Right lobe of liver (tissue), 6 donors: ENCODE data around the gene METTL26. TPM values are rescaled to one million over a fixed set of nuclear protein-coding genes. Genes with fewer than 3 reads are reported as not detected.
A peak's percentile ranks its signal among the peaks of the same experiment; 100 is the strongest.

ENCODE experiments used
- ATAC-seq, 4 donors: fragments of 200-7000 bp; cut with Tn5 transposase; one replicate each; pipeline ENCODE4 v1.9.1; 2020; ENCODE audit warnings: mild to moderate bottlenecking in 4 of 4, moderate library complexity in 4 of 4
- DNase-seq, 3 donors: peaks; one replicate each; pipeline ENCODE4 v3.0.0-alpha.2; 2020
- H3K27ac ChIP-seq, 3 donors: fragments of 200-600 bp; one replicate each; pipeline ENCODE4 v1.8.0; 2022
- H3K27me3 ChIP-seq, 2 donors: fragments of 200-600 bp; one replicate each; pipeline ENCODE4 v1.8.0; 2022
- H3K36me3 ChIP-seq, 4 donors: fragments of 200-600 bp; sonication (generic) in 1 of 4; one replicate each; pipeline versions ENCODE4 v1.5.1 to v1.8.0; 2017 to 2022; ENCODE audit warnings: control low read depth in 1 of 4
- H3K4me1 ChIP-seq, 4 donors: fragments of 200-600 bp; sonication (generic) in 1 of 4; one replicate each; pipeline versions ENCODE4 v1.5.1 to v1.8.0; 2017 to 2022; ENCODE audit warnings: control low read depth in 1 of 4
- H3K4me3 ChIP-seq, 3 donors: fragments of 200-600 bp; one replicate each; pipeline ENCODE4 v1.8.0; 2022
- H3K9me3 ChIP-seq, 4 donors: fragments of 200-600 bp; sonication (generic) in 1 of 4; one replicate each; pipeline versions ENCODE4 v1.5.1 to v1.8.0; 2017 to 2022; ENCODE audit warnings: control low read depth in 1 of 4
- POLR2A ChIP-seq: fragments of 450-650 bp; IDR thresholded peaks from one replicate; pipeline ENCODE4 v1.6.1; 2017; ENCODE audit warnings: antibody characterized with exemption, mild to moderate bottlenecking
- WGBS: methylation state at CpG from one replicate; pipeline ENCODE4 v1.1.6; 2018; ENCODE audit warnings: low coverage, low lambda C conversion rate; ENCODE audit not compliant: insufficient coverage; ENCODE audit errors: missing lambda C conversion rate; 5-methylcytosine and 5-hydroxymethylcytosine counted together
- intact Hi-C, 2 donors: fragments of 100-400 bp; cut with DNase I; formaldehyde crosslinking; loops; one replicate each; pipeline versions ENCODE4 v1.11.2 to v1.14.1; 2022
- total RNA-seq, 6 experiments: library from RNA; depleted of rRNA in 2 of 6; stranded (reverse); fragments of >200 nt in 2 of 6; fragmentation: NEBNext Ultra II Directional in 3 of 6; extraction: Animal tissue kit (Norgen Biotek cat#: 25700) in 3 of 6; gene quantifications; one replicate each; pipeline versions ENCODE4 v1.1.0 to v1.2.4, GENCODE V29; 2016 to 2023
- TF ChIP-seq, protein P1 (sequence below), 4 donors: fragments of 200-600 bp in 3 of 4; fragments of 450-650 bp in 1 of 4; IDR thresholded peaks; one replicate each; pipeline versions ENCODE4 v1.5.1 to v1.8.0; 2016 to 2022; ENCODE audit warnings: antibody characterized with exemption in 4 of 4, mild to moderate bottlenecking in 2 of 4
- donor health status: DM: no; HTN: yes; CAD: no.
- donor health status: DM: no; HTN: no; CAD: no.
- donor health status: DM: no; HTN: no; CAD: no.
- donor health status: DM: no; HTN: yes; CAD: no.
- donor health status: DM: no; HTN: yes; CAD: no.

Gene METTL26
- total RNA-seq, 6 experiments from 2014 or later, result 22.7 to 126 (median 32.6) TPM

DNA sequence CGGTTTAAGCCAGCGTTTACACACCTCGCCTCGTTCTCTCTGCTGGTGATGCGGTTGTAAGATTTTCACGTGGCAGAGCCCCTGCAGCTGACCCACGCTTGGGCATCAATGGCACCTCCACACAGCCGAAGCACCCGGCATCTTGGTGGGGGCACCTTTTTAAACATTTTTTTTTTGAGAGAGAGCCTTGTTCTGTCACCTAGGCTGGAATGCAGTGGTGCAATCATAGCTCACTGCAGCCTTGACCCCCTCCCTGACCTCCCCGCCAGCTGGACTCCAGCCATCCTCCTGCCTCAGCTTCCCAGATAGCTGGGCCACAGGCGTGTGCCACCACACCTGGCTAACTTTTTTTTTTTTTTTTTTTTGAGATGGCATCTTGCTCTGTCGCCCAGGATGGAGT, 17.9 kb upstream of the METTL26 start:
- Histone ChIP-seq H3K4me1 (peaks cover 0 to 6% (median 0%) of the 10 kb centered on the region in 4 donors), H3K36me3 (no peaks in the 10 kb centered on the region), H3K4me3 (no peak overlapping the region), H3K27me3 (no peaks in the 10 kb centered on the region), H3K9me3 (no peaks in the 10 kb centered on the region), H3K27ac (no peak overlapping the region)
- ATAC-seq, result no peak
- no peak for DNase-seq
- 50% methylated on average over 2 of the region's 12 CpGs for WGBS
- TF ChIP-seq, protein P1, sequence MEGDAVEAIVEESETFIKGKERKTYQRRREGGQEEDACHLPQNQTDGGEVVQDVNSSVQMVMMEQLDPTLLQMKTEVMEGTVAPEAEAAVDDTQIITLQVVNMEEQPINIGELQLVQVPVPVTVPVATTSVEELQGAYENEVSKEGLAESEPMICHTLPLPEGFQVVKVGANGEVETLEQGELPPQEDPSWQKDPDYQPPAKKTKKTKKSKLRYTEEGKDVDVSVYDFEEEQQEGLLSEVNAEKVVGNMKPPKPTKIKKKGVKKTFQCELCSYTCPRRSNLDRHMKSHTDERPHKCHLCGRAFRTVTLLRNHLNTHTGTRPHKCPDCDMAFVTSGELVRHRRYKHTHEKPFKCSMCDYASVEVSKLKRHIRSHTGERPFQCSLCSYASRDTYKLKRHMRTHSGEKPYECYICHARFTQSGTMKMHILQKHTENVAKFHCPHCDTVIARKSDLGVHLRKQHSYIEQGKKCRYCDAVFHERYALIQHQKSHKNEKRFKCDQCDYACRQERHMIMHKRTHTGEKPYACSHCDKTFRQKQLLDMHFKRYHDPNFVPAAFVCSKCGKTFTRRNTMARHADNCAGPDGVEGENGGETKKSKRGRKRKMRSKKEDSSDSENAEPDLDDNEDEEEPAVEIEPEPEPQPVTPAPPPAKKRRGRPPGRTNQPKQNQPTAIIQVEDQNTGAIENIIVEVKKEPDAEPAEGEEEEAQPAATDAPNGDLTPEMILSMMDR (IDR thresholded peaks at IDR 0.05), result no peak
- TF ChIP-seq POLR2A, result no peak
- intact Hi-C loops, result no loop called here

DNA sequence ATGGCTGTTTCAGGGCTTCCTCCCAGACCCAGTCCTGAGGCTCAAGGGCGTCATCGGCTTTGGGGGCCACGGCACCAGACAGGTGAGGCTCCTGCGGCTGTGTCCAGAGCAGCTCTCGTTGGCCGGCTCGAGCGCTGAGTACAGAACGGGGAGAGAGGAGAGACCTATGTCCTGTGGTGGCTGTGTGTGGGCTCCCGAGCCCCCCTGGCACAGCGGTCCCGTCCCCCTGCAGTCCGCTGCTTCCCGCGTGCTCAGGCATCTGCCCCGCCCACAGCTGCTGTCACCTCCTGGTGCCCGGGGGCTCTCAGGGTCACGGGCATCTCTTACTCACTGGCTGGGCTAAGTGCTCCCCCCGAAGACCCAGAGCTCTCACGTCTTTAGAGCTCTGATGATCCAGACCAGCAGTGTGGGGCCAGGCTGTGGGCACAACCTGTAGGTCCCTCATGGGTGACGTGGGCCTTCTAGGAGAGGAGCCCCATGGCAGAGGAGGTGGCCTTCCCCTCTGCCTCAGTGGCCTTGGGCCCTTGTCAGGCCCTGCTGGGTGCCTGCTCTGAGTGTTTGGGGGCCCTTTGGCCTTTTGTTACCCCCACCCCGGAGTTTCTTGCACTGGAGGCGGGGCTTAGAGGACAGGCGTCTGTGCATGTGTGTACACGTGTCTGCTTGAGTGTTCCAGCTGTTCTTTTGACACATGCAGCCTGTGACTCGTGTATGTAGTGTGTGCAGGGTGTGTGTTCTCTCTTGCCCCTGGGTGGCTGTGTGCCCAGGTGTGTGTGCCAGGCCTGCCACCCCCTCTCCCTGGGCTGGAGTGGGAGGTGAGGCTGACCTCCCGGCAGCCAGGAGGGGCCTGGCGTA, 16.6 kb upstream of the METTL26 start:
- Histone ChIP-seq H3K4me1 (peaks cover 0 to 9% (median 1%) of the 10 kb centered on the region in 4 donors), H3K27ac (no peak overlapping the region), H3K36me3 (no peaks in the 10 kb centered on the region), H3K4me3 (no peak overlapping the region), H3K9me3 (no peaks in the 10 kb centered on the region), H3K27me3 (no peaks in the 10 kb centered on the region)
- 100% methylated on average over 3 of the region's 28 CpGs for WGBS
- no peak for ATAC-seq
- no peak for DNase-seq
- intact Hi-C loops, result no loop called here
- no peak for TF ChIP-seq POLR2A
- TF ChIP-seq, protein P1 (IDR thresholded peaks at IDR 0.05), result no peak

DNA sequence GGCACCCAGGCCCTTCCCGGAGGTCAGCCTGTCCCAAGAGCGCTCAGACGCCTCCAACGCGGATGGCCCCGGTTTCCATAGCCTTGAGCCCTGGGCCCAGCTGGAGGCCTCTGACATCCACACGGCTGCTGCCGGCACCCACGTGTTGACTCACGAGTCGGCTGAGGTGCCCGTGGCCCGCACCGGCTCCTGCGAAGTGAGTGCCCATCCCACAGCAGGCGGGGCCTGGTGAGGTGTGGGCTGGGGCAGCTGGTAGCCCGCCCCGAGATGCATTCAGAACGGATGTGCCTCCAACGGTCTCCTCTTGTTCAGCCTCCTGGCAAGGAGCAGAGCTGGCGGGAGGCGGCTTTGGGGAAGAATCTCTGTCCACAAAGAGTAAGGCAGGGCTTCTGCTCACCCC, 15.7 kb upstream of the METTL26 start:
- no peaks in the 10 kb centered on the region for H3K9me3 ChIP-seq
- no peak overlapping the region for H3K27ac ChIP-seq
- H3K27me3 ChIP-seq, result no peaks in the 10 kb centered on the region
- DNase-seq (no peak), ATAC-seq (no peak)
- H3K4me3 ChIP-seq, result no peak overlapping the region
- intact Hi-C loops, result no loop called here
- no peaks in the 10 kb centered on the region for H3K36me3 ChIP-seq
- H3K4me1 ChIP-seq, result peaks cover 0 to 17% (median 6%) of the 10 kb centered on the region in 4 donors
- WGBS, result no CpG with 5 or more reads among the region's 22 CpGs
- TF ChIP-seq POLR2A, result no peak
- TF ChIP-seq, protein P1 (IDR thresholded peaks at IDR 0.05), result no peak

DNA sequence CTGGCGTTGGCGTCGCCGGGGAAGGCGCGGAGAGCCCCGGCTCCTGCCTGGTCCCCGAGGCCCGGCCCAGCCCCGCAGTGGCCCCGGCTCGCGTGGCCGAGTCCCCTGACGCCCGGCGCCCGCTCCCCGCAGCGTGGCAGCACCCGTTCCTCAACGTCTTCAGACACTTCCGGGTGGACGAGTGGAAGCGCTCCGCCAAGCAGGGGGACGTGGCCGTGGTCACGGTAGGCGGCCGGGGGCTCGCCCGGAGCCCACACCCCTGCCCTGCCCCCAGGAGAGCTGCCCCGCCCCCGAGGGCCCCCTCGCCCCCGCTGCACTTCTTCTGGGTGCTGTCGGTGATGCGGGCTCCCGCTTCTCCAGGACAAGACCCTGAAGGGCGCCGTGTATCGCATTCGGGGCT, 13.5 kb upstream of the METTL26 start:
- Histone ChIP-seq H3K36me3 (no peaks in the 10 kb centered on the region), H3K27me3 (no peaks in the 10 kb centered on the region), H3K9me3 (no peaks in the 10 kb centered on the region), H3K4me3 (peak overlapping the region; percentile 46 to 88 (median 72)), H3K27ac (peak overlapping the region in 1 of 3 donors; percentile 94), H3K4me1 (peaks cover 0 to 34% (median 16%) of the 10 kb centered on the region in 4 donors)
- ATAC-seq (no peak), DNase-seq (no peak)
- WGBS, result 10% methylated on average over 2 of the region's 44 CpGs
- intact Hi-C loops, result no loop called here
- TF ChIP-seq, protein P1 (IDR thresholded peaks at IDR 0.05), result no peak
- no peak for TF ChIP-seq POLR2A
